HepG2 (cell line): ENCODE data around the gene MSMB. TPM values are rescaled to one million over a fixed set of nuclear protein-coding genes. Genes with fewer than 3 reads are reported as not detected.

ENCODE experiments used
- ATF7 ChIP-seq, 2 experiments: fragments of 450-650 bp in 1 of 2; sonication (generic) in 1 of 2; formaldehyde crosslinking in 1 of 2; IDR thresholded peaks; 2 replicates each; pipeline versions ENCODE4 v1.4.0 to v1.6.1; 2016 to 2020; ENCODE audit warnings: antibody characterized with exemption in 1 of 2, mild to moderate bottlenecking in 1 of 2, missing genetic modification reagents in 1 of 2
- CENPX ChIP-seq: sonication (generic); formaldehyde crosslinking; IDR thresholded peaks from 2 replicates; pipeline ENCODE4 v1.9.0; 2021; ENCODE audit warnings: mild to moderate bottlenecking, missing genetic modification reagents, moderate library complexity
- NFYB ChIP-seq: sonication (generic); formaldehyde crosslinking; IDR thresholded peaks from 2 replicates; pipeline ENCODE4 v1.4.0; 2020; ENCODE audit warnings: missing genetic modification reagents
- NRL ChIP-seq: sonication (generic); formaldehyde crosslinking; IDR thresholded peaks from 2 replicates; pipeline ENCODE4 v1.5.0; 2020; ENCODE audit warnings: missing genetic modification reagents, mild to moderate bottlenecking, moderate library complexity, borderline replicate concordance
- ZNF232 ChIP-seq: sonication (generic); formaldehyde crosslinking; IDR thresholded peaks from 2 replicates; pipeline ENCODE4 v1.4.0; 2020; ENCODE audit warnings: missing genetic modification reagents, borderline replicate concordance
- polyA plus RNA-seq, 8 experiments: library from polyadenylated mRNA; depleted of rRNA in 3 of 8; stranded (reverse) in 7 of 8; unstranded in 1 of 8; fragments of >200 nt; fragmentation: Illumina TruSeq in 4 of 8; extraction: Trizol in 4 of 8; gene quantifications; 2 replicates each; pipeline versions ENCODE4 v1.2.1 to v1.2.3, GENCODE V29; 2011 to 2016; ENCODE audit warnings: low read depth in 4 of 8, missing spikeins in 1 of 8, mixed read lengths in 1 of 8; ENCODE audit not compliant: insufficient read depth in 1 of 8
- total RNA-seq, 5 experiments: library from RNA; depleted of rRNA; stranded (reverse); fragments of >200 nt; fragmentation: Illumina TruSeq; extraction: Trizol; gene quantifications; 2 replicates each; pipeline ENCODE4 v1.2.3, GENCODE V29; 2016; ENCODE audit warnings: low read depth in 1 of 5
- TF ChIP-seq, protein P1 (sequence below), 2 experiments: sonication (generic) in 1 of 2; formaldehyde crosslinking in 1 of 2; IDR thresholded peaks; 2 replicates each; pipeline versions ENCODE4 v1.6.1 to v1.9.0; 2014 to 2022; ENCODE audit warnings: antibody characterized with exemption in 1 of 2, borderline replicate concordance in 1 of 2, inconsistent platforms in 1 of 2, low read depth in 1 of 2, missing genetic modification reagents in 1 of 2
- TF ChIP-seq, protein P2 (sequence below): fragments of 450-650 bp; IDR thresholded peaks from 2 replicates; pipeline ENCODE4 v1.6.1; 2017; ENCODE audit warnings: mild to moderate bottlenecking
- TF ChIP-seq, protein P3 (sequence below): sonication (generic); formaldehyde crosslinking; IDR thresholded peaks from 2 replicates; pipeline ENCODE4 v1.5.0; 2020; ENCODE audit warnings: missing genetic modification reagents
- TF ChIP-seq, protein P4 (sequence below): sonication (generic); formaldehyde crosslinking; IDR thresholded peaks from 2 replicates; pipeline ENCODE4 v1.5.0; 2020; ENCODE audit warnings: missing genetic modification reagents

MSMB gene
- total and polyA plus RNA-seq, 2 of the 13 experiments (the other 11 are each of a cell fraction or from before 2014, with no cell fraction given) = 0.84 TPM; not detected in 1

DNA sequence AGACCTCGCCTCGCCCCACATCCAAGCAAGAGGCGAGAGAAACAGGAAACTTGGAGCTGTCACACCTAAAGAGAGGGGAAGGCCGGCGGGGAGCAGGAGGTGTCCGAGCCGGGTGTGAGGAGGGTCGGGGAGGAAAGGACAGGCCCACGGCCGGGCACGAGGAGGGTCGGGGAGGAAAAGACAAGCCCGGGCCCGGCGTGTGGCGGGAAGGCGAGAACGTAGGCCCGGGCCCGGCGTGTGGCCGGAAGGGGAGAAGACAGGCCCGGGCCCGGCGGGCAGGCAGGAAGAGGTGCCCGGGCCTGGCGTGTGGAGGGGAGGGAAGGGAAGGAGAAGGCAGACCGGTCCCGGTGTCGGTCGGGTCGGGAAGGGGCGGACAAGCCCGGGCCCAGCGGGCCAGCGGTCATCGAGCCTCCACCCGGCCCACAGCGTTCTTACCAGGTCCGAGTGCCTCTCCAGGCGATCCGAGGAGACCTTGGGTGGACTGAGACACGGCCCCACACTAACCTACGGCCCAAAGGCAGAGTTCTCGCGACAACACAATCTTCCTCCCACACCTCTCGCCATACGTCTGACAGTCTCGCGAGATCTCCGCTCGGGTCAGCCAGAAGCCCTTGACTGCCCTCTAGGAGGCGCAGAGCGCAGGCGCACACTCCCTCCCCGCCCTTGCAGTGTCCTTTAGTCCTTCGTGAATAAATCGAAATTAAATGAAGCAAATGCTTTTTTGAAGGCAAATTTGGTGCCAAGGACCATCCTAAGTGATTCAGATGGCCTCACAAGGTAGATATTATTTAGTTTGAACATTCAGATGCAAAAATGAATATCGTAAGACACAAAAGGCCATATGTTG lies 15.8 kb downstream of the MSMB start, which contains the start of gene NCOA4 (continued):
- TF ChIP-seq, protein P1, sequence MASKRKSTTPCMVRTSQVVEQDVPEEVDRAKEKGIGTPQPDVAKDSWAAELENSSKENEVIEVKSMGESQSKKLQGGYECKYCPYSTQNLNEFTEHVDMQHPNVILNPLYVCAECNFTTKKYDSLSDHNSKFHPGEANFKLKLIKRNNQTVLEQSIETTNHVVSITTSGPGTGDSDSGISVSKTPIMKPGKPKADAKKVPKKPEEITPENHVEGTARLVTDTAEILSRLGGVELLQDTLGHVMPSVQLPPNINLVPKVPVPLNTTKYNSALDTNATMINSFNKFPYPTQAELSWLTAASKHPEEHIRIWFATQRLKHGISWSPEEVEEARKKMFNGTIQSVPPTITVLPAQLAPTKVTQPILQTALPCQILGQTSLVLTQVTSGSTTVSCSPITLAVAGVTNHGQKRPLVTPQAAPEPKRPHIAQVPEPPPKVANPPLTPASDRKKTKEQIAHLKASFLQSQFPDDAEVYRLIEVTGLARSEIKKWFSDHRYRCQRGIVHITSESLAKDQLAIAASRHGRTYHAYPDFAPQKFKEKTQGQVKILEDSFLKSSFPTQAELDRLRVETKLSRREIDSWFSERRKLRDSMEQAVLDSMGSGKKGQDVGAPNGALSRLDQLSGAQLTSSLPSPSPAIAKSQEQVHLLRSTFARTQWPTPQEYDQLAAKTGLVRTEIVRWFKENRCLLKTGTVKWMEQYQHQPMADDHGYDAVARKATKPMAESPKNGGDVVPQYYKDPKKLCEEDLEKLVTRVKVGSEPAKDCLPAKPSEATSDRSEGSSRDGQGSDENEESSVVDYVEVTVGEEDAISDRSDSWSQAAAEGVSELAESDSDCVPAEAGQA (IDR thresholded peaks at IDR 0.05; ENCODE audit: low read depth) = 0 out of 2 replicates have a peak, but pooled peaks have one; percentile 16
- TF ChIP-seq, protein P1 (CRISPR knock-in tag; IDR thresholded peaks at IDR 0.05; ENCODE audit: borderline replicate concordance) = 0 out of 2 replicates have a peak, but pooled peaks have one; percentile 14
- TF ChIP-seq, protein P2, sequence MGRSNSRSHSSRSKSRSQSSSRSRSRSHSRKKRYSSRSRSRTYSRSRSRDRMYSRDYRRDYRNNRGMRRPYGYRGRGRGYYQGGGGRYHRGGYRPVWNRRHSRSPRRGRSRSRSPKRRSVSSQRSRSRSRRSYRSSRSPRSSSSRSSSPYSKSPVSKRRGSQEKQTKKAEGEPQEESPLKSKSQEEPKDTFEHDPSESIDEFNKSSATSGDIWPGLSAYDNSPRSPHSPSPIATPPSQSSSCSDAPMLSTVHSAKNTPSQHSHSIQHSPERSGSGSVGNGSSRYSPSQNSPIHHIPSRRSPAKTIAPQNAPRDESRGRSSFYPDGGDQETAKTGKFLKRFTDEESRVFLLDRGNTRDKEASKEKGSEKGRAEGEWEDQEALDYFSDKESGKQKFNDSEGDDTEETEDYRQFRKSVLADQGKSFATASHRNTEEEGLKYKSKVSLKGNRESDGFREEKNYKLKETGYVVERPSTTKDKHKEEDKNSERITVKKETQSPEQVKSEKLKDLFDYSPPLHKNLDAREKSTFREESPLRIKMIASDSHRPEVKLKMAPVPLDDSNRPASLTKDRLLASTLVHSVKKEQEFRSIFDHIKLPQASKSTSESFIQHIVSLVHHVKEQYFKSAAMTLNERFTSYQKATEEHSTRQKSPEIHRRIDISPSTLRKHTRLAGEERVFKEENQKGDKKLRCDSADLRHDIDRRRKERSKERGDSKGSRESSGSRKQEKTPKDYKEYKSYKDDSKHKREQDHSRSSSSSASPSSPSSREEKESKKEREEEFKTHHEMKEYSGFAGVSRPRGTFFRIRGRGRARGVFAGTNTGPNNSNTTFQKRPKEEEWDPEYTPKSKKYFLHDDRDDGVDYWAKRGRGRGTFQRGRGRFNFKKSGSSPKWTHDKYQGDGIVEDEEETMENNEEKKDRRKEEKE = no peak
- peak; percentile 74; the same call in 1 of the 2 replicates for TF ChIP-seq NRL (CRISPR knock-in tag)
- TF ChIP-seq, protein P3, sequence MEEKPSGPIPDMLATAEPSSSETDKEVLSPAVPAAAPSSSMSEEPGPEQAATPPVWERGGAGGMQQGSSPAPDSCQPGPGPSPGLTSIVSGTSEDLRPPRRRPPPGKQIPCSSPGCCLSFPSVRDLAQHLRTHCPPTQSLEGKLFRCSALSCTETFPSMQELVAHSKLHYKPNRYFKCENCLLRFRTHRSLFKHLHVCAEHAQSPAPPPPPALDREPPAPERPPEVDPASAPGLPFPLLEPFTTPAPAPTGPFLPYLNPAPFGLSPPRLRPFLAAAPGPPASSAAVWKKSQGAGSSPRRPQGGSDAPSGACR (CRISPR knock-in tag) = no peak
- no peak for TF ChIP-seq ZNF232
- no peak for TF ChIP-seq NFYB (CRISPR knock-in tag)
- no peak for TF ChIP-seq ATF7 (IDR thresholded peaks at IDR 0.05)
- no peak for TF ChIP-seq ATF7 (CRISPR knock-in tag; IDR thresholded peaks at IDR 0.05)
- TF ChIP-seq CENPX (CRISPR knock-in tag) = no peak
- TF ChIP-seq, protein P4, sequence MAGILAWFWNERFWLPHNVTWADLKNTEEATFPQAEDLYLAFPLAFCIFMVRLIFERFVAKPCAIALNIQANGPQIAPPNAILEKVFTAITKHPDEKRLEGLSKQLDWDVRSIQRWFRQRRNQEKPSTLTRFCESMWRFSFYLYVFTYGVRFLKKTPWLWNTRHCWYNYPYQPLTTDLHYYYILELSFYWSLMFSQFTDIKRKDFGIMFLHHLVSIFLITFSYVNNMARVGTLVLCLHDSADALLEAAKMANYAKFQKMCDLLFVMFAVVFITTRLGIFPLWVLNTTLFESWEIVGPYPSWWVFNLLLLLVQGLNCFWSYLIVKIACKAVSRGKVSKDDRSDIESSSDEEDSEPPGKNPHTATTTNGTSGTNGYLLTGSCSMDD (CRISPR knock-in tag) = no peak
